ENCODE measurements around the gene LGALSL. TPM values are rescaled to one million over a fixed set of nuclear protein-coding genes. Genes with fewer than 3 reads are reported as not detected.

LGALSL gene
- total and polyA plus RNA-seq, 8 donors, result 4.1 to 19.5 (median 8.1) TPM

GRCh38 chr2:64506686-64507085, 52.7 kb downstream of the LGALSL start:
- Histone ChIP-seq H3K27me3 (no peaks in the 10 kb centered on the region), H3K4me1 (no peaks in the 10 kb centered on the region), H3K36me3 (no peaks in the 10 kb centered on the region), H3K9me3 (no peaks in the 10 kb centered on the region), H3K4me3 (no peak overlapping the region), H3K27ac (no peak overlapping the region)
- 78 to 92% (median 88%) methylated on average over 2 of the region's 2 CpGs for WGBS, 5 donors
- no peak for DNase-seq
- intact Hi-C loops (cut with DNase I; ENCODE audit: low total_unique reads), result no loop called here
- TF ChIP-seq CTCF (IDR thresholded peaks at IDR 0.05) (no peak), POLR2A (IDR thresholded peaks at IDR 0.05) (no peak), POLR2AphosphoS5 (IDR thresholded peaks at IDR 0.05) (no peak), EP300 (IDR thresholded peaks at IDR 0.05) (no peak)

Other genes with a start within 250 kb of the LGALSL start
- gene AFTPH, start 70.2 kb downstream of the LGALSL start, total RNA-seq, result 10 to 100 TPM; 19.8 to 93.6 (median 46.7) TPM
- gene AFTPH, start 70.2 kb downstream of the LGALSL start, polyA plus RNA-seq, result 10 to 100 TPM; 30.1 to 46.9 (median 31.1) TPM
- 10 to 100 TPM in 2 of 5 donors, 1 to 10 TPM in 3; 2.0 to 11.9 (median 9.3) TPM for gene SERTAD2, start 199.8 kb downstream of the LGALSL start, total RNA-seq
- gene SERTAD2, start 199.8 kb downstream of the LGALSL start, polyA plus RNA-seq, result 1 to 10 TPM; 2.9 to 7.2 (median 5.7) TPM

Measured in stomach (tissue), 9 donors.